ENCODE measurements around the gene ARHGEF37. TPM values are rescaled to one million over a fixed set of nuclear protein-coding genes. Genes with fewer than 3 reads are reported as not detected.
"Not testable (repeated sequence)": the region's sequence is repeated elsewhere in the genome, so short reads cannot be mapped to it uniquely, and the experiment has no call there.

The ARHGEF37 gene
- total RNA-seq, 2 donors from 2014 or later: 14.2 to 23.5 TPM

DNA sequence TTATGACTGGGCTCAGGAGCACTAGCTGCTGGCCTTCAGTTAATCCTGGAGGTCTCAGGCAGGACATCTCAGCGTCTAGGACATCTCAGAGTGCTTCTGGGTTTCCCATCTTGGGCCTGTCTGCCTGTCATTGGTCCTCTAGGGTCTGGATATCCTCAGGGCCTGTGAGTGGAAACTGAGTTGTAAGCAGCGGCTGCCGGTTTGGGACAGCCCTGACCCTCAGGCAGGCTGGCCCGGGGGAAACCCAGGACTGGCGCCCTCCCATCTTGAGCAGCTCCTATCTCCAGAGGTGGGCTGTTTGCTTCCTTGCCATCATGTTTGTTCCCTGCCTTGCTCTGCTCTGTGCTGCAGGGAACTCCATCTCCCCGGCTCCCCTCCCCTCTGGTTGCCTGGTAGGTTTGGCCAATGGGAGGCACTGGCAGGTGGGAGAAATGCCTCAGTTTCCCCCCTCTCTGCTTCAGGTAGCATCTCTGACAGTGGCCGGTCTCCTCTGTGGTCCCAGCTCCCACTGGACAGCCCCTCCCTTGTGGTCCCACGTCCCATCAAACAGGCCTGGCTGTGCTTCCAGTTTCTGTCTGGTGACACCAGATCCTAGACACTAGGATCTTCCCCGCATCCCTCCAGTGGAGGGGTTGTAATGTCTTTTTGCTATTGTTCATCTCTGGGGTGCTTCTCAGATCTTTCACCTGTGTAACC, 57.4 kb downstream of the ARHGEF37 start:
- ATAC-seq (no peak), DNase-seq (no peak)
- intact Hi-C loops (cut with DNase I, micrococcal nuclease): loop anchor here (5.0 kb wide), 1 partner anchor 189 kb away; no protein-coding TSS in a partner anchor

DNA sequence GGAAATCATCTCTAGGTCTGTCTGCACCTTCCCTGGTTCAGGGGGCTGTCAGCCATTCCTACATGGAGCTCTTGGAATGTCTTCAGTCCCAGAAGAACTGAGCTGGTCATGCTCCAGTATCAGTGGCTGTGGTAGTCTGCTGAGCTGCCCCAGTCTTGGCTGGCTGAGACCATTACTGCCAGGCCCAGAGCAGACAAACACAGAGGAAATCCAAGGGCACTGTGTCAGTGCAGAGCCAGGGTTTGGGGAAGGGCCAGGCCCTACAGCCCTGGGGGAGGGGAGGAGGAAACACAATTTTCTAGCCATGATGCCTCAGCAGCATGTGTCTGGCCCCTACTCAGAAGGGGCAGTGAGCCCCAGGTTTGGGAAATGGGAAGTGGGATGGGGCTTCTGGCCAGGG, 58.4 kb downstream of the ARHGEF37 start:
- ATAC-seq (peak; percentile 9), DNase-seq (no peak)
- intact Hi-C loops (cut with DNase I, micrococcal nuclease): loop anchor here (5.0 kb wide), 1 partner anchor 188 kb away; no protein-coding TSS in a partner anchor

DNA sequence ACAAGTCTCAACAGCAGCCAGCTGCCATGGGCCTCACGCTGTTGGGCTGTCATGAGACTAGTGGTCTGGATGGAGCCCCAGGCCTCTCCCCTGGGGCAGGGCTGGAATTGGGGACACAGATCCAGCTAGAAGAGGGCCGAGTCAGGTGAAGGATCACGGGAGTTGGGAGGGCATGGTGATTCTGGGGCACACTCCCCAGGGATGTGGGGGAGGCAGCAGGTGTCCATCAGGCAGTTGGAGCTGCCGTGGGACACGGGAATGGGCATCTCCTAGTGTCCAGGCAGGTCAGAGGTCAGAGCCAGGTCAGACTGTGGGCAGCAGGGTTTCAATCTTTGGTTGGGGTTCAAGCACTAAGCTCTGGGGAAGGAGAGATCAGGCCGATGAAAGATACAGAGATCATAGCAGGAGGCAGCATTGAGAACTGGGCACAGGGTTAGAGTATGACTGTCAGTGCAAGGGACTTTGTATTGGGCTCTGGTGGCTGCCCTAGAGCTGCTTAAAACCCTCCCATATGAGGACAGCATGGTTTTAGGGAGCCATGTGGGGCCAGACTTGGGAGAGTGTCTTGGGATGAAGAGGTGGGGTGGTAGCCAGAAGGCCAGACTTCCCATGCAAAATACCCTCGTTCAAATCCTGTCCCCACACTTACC, 59.2 kb downstream of the ARHGEF37 start:
- ATAC-seq (peak; percentile 18), DNase-seq (no peak)
- intact Hi-C loops (cut with DNase I, micrococcal nuclease): no loop called here

DNA sequence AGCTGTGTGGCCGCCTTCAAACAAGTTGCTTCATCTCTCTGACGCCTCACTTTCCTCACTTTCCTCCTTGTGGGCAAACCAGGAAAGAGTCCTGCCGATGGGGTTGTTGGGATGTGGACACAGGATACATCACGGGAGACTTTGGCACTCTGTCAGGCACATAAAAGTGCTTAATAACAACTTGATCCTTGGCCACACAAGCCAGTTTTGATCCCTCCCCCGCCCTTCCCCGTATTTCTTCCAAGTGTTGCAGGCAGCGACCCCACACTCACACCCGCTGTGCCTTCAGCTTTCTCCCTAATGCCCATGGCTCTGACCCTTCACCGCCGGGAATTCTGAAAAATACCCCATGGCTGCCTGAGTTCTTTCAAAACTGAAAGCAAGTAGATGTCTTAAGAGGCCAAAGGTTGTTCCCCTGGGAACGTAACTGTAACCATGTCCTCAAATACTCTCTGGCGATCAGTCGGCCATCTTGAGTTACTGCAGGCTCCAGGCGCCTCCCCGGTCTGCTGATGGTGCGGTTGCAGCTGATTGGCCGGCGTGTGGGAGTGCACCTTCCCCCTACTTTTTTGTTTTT, 59.8 kb downstream of the ARHGEF37 start:
- DNase-seq (peak; percentile 81 to 90), ATAC-seq (peak; percentile 87)
- intact Hi-C loops (cut with DNase I, micrococcal nuclease): no loop called here

DNA sequence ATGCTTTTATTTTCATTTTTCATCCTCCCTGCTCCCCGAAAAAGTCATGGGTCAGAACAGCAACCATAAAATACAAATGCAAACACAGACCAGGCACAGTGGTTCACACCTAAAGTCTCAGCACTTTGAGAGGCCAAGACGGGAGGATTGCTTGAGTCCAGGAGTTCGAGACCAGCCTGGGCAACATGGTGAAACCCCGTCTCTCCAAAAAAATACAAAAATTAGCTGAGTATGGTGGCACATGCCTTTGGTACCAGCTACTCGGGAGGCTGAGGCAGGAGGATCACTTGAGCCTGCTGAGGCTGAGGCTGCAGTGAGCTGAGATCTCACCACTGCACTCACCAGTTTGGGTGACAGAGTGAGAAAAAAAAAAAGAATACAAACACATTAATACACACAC, 60.3 kb downstream of the ARHGEF37 start:
- intact Hi-C loops (cut with DNase I, micrococcal nuclease): no loop called here
- ATAC-seq (no peak), DNase-seq (no peak)

DNA sequence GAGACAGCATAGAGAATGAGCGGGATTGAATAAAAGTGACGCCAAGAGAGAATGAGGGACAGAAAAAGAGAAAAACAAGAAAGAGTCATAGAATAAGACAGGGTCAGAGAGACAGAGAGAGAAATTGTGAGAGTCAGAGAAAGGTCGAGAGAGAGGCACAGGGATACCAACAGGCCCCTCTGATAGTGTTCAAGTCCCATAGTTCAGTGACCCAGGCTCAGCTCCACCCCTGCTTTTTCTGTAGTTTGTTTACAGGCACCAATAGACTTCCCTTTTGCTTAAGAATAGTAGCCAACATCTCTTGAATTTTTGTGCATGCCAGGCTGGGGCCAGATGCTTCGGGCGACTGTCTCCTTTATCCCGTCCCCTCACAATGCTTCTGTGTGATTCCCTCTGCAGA, 62.5 kb downstream of the ARHGEF37 start:
- intact Hi-C loops (cut with DNase I, micrococcal nuclease): no loop called here
- ATAC-seq (no peak), DNase-seq (no peak)

DNA sequence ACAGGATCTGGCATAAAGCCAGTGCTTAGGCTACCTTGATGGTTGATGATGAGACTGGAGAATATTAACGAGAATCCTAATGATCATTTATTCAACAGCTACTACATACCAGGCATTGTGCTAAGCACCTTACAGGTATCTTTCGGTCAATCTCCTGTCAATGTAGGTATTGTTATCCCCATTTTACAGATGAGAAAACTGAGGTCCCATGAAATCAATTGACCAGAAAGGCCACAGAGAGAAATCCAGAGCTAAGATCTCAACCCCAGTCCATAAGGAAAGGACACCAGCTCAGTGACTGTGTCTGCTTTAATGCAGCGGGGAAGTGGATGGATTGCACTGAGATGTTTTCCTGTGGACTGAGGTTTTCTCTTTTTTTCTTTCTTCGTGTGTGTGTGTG, 63.3 kb downstream of the ARHGEF37 start:
- no peak for DNase-seq
- ATAC-seq: no peak
- intact Hi-C loops (cut with DNase I, micrococcal nuclease): no loop called here

DNA sequence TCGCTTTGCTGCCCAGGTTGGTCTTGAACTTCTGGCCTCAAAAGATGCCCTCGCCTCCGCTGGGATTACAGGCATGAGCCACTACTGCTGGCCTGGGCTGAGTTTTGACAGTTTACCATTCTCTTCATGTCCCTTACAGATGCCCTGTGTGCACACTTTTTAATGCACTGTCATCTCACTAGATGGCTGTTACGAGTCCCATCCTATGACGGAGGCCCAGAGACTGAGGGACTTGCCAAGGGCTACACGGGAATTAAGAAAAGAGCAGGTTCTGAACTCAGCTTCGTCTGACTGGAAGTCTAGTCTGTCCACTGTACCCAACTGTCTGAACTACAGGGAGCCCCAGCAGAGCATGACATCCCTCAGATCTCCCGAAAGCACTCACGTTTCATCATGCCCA, 63.9 kb downstream of the ARHGEF37 start:
- DNase-seq (no peak), ATAC-seq (no peak)
- intact Hi-C loops (cut with DNase I, micrococcal nuclease): no loop called here

DNA sequence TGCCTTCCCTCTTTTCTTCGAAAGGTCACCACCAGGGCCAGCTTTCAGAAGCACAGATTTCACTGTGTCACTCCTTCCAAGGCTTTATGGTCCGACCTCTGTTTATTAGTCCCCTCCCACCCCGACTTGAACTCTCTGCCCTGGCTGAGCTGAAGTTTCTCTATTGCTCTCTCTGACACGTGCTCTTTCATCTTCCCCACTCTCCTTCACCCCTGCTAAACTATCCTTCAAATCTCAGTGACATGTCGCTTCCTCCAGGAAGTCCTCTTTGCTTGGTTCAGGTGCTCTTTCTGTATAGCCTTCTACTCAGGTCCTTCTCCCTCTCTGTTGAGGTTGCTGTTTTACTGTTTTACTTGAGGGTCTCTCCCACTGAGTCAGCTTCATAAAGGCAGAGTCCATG, 64.4 kb downstream of the ARHGEF37 start:
- DNase-seq (no peak), ATAC-seq (no peak)
- intact Hi-C loops (cut with DNase I, micrococcal nuclease): no loop called here

DNA sequence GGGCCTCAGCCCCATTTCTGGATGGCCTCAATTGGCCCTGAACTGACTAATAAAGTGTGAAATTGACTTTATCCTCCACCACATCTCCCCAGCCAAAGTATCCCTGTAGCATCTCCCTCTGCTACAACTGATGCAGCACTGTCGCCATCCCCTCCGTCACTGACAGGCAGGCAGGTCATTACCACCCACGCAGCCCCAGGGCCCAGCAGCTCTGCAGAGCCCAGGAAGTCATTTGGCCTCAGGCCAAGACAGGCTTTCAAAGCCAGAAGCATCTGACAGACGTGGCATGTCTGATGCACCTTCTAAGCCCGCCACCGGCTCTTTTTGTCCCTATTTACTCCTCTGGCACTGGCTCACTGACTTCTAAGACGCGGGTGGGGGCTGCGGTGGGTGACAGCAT, 65.3 kb downstream of the ARHGEF37 start:
- DNase-seq (no peak), ATAC-seq (no peak)
- intact Hi-C loops (cut with DNase I, micrococcal nuclease): no loop called here

DNA sequence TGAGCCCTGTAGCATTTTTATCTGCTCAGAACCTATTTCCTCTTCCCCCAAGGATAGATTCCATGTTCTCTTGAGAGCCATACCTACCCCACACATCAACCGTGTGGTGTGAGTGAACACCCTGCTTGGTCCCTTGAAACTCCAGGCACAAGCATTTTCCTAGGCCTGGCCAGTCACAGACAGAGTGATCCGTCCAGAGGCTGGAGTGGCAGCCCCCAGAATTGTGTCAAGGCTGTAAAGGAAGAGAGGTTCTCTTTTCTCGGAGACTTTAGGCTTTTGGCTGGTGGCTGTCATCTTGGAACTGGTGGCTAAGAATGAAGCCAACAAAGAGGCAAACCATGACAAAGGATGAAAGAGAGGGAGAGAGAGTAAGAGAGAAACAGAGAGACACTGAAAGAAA, 66.0 kb downstream of the ARHGEF37 start:
- intact Hi-C loops (cut with DNase I, micrococcal nuclease): no loop called here
- DNase-seq (no peak), ATAC-seq (no peak)

DNA sequence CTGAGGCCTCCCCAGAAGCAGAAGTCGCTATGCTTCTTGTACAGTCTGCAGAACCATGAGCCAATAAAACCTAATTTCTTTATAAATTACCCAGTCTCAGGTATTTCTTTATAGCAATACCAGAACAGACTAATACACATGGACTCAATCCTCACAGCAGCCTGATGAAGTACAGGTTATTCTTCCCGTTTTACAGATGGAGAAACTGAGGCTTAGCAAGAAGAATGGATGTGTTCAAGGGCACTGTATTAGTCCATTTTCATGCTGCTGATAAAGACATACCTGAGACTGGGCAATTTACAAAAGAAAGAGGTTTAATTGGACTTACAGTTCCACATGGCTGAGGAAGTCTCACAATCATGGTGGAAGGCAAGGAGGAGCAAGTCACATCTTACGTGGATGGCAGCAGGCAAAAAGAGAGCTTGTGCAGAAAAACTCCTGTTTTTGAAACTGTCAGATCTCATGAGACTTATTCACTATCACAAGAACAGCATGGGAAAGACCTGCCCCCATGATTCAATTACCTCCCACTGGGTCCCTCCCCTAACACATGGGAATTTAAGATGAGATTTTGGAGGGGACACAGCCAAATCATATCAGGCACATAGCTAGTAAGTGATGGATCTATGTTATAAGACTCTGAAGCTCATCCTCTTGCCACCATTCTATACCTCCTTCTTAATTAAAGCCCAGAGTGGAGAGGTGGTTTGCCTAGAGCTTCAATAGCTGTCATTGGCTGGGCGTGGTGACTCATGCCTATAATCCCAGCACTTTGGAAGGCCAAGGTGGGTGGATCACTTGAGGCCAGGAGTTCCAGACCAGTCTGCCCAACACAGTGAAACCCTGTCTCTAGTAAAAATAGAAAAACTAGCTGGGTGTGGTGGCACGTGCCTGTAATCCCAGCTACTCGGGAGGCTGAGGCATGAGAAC, 67.4 kb downstream of the ARHGEF37 start:
- peak; percentile 50 for ATAC-seq
- intact Hi-C loops (cut with DNase I, micrococcal nuclease); DNase-seq: not testable (repeated sequence)

DNA sequence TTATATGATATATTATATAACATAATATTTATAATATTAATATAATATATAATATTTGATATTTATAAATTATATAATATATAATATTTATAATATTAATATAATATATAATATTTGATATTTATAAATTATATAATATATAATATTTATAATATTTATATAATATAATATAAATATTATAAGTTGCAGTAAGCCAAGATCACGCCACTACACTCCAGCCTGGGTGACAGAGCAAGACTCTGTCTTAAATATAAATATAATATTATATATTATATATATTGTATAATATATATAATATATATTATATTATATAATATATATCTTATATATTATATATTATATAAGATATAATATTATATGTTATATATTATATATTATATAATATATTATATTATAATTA, 68.4 kb downstream of the ARHGEF37 start:
- ATAC-seq; intact Hi-C loops (cut with DNase I, micrococcal nuclease): not testable (repeated sequence)

DNA sequence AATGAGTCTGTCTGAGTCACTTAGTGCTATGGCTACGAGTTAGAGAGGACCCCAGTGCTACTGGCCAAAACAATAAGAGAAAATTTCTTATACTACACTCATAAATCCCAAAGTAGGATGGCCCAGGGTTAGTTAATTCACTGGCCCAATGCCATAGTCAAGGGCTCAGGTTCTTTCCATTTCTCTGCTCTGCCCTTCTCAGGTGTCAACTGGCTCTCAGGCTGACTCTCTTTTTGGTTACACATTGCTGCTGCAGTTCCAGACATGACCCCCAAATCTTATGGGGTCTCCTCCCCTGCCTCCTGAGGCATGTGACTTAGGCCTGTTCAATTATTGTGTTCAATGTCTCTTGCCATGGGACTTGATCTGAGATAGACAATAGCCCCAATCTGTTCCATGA, 70.4 kb downstream of the ARHGEF37 start:
- ATAC-seq (no peak), DNase-seq (no peak)
- intact Hi-C loops (cut with DNase I, micrococcal nuclease): no loop called here

More for the DNA sequence above, 68.4 kb downstream of the ARHGEF37 start:
- not testable (repeated sequence) for DNase-seq

DNA sequence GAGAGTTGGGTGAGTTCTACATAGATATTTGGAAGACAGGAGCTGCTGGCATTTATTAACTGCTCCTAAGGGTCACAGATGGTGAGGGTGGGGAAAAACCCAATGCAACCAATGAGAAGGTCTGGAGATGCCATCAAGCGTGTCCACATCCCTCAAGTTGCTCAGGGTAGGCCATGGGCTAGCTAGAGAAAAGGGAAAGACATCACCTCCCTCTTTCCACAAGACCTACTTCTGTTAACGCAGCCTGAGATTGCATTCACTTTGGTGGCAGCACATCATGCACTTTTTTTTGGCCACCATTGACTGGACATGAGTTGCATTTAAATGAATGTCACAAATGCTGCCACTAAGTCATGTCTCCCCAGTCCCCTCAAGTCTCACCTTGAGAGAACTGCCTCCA, 71.4 kb downstream of the ARHGEF37 start:
- DNase-seq: no peak
- ATAC-seq: no peak
- intact Hi-C loops (cut with DNase I, micrococcal nuclease): no loop called here

DNA sequence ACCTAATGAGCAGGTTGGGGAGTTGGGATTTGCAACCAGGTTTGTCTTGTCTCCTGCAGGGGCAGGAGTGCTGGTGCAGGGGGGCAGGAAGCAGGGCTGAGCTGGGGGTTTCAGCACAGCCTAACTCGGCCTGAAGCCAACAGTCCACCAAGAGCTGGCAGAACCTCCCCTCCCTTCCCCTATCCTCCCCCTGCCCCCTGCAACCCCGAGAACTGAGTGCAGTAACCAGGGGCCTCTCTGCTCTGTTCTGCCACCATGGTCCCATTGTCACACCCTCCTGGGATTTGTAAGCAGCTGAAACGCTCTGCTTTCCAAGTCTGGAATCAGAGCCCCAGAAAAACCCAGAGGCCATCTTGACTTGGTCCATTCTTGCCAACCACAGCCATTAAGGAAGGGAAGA, 72.9 kb downstream of the ARHGEF37 start:
- no peak for ATAC-seq
- peak in 1 of 2 donors; percentile 16 for DNase-seq
- intact Hi-C loops (cut with DNase I, micrococcal nuclease): no loop called here

DNA sequence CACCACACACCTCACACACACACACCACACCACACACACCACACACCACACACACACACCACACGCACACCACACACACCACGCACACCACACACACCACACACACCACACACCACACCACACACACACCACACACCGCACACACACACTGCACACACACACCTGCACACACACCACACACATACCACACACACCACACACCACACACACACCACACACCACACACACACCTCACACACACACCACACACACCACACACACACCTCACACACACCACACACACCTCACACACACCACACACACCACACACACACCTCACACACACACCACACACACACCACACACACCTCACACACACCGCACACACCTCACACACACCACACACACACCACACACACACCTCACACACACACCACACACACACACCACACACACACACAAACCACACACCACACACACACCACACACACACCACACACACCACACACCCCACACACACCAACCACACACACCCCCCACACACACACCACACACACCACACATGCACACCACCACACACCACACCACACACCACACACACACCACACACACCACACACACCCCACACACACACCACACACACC, 73.7 kb downstream of the ARHGEF37 start:
- intact Hi-C loops (cut with DNase I, micrococcal nuclease): no loop called here
- no peak for DNase-seq
- no peak for ATAC-seq

DNA sequence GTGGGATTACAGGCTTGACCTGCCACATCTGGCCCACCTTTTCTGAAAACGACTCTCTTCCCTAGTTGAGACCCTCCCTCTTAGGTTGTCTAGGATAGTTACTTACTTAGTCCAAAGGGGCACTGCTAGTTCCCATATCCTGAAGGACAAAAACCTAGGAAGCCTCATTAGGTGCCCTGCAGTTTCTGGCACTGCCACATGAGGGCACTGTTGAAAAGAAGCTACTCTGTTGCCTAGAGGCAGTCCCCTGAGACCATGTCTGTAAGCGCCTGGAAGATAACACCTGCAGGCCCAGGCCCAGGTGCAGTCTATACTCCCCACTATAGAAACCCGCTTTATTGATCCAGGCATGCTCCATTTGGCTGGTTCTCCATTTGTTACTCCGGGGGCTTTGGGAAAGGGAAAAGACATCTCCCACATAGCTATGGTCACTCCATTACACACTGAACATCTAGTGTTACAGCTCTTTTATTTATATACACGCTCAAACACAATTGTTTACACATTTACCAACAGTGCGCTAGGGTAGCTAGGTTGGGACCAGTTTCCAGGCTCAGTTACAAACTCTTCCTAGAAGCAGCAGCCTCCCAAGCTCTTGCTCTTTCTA, 75.4 kb downstream of the ARHGEF37 start:
- intact Hi-C loops (cut with DNase I, micrococcal nuclease): no loop called here
- peak; percentile 57 to 80 for DNase-seq
- ATAC-seq: peak; percentile 67
